Activated T-cell treated with anti-CD3 and anti-CD28 coated beads, Interleukin-2, amount 50 U/mL, for 48 hours (primary cell): ENCODE measurements around the gene SEMA4B.
A peak's percentile ranks its signal among the peaks of the same experiment; 100 is the strongest.
"Not testable (repeated sequence)": the region's sequence is repeated elsewhere in the genome, so short reads cannot be mapped to it uniquely, and the experiment has no call there.

Experiments
- DNase-seq, 2 experiments: peaks; one replicate each; pipeline ENCODE4 v3.0.0-alpha.2; 2020

SEMA4B gene, protein sequence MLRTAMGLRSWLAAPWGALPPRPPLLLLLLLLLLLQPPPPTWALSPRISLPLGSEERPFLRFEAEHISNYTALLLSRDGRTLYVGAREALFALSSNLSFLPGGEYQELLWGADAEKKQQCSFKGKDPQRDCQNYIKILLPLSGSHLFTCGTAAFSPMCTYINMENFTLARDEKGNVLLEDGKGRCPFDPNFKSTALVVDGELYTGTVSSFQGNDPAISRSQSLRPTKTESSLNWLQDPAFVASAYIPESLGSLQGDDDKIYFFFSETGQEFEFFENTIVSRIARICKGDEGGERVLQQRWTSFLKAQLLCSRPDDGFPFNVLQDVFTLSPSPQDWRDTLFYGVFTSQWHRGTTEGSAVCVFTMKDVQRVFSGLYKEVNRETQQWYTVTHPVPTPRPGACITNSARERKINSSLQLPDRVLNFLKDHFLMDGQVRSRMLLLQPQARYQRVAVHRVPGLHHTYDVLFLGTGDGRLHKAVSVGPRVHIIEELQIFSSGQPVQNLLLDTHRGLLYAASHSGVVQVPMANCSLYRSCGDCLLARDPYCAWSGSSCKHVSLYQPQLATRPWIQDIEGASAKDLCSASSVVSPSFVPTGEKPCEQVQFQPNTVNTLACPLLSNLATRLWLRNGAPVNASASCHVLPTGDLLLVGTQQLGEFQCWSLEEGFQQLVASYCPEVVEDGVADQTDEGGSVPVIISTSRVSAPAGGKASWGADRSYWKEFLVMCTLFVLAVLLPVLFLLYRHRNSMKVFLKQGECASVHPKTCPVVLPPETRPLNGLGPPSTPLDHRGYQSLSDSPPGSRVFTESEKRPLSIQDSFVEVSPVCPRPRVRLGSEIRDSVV

GRCh38 chr15:90201130-90201943, at the start of gene SEMA4B:
Gene SEMA4B (plus strand): TSS chr15:90201330. CDS start chr15:90201579, 249 bp downstream.
- DNase-seq = peak; percentile 79 to 85

DNA sequence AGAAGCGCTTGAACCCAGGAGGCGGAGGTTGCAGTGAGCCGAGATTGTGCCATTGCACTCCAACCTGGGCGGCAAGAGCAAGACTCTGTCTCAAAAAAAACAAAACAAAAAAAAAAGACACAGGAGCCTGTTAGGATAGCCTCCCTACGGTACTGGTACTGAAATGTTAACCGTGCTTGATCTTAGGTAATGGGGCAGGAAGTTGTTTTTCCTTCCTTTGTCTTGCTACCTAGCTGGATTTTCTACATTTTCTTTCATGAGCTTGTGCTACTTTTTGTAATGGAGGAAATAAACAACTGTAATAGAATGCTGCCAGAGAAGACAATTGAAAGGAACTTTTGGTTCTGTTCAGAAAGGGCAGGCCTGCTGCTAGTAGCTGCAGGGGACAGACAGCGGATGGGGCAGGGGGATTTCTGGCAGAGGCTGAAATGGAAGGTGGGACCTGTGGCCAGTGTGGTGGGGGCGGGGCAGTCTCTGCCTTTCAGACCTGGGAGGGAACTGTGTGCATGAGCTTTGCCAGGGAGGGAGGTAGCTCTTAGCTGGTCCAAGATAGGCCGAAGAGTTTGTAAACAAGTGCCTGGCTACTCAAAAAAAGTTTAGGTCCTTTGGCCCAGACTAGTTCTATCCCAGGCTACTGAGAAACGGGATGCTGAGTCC, 49.0 kb upstream of the SEMA4B start:
- no peak for DNase-seq

DNA sequence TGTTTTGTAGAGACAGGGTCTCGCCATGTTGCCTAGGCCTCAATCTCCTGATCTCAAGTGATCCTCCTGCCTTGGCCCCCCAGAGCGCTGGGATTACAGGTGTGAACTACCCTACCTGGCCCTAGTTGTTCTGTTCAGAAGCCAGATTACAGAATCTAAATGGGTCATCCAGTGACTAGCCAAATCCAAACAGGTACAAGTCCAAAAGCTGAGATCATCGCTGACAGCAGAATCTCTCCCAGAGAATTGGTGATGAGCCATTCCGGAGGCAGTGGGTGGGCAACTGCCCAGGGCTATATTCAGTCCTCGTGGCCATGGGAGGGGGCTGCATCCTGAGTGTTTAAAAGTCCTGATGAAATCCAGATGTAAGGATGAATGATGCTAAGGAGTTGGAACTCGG, 47.5 kb upstream of the SEMA4B start:
- no peak for DNase-seq

GRCh38 chr15:90154246-90154645, 46.9 kb upstream of the SEMA4B start:
- DNase-seq = no peak

DNA sequence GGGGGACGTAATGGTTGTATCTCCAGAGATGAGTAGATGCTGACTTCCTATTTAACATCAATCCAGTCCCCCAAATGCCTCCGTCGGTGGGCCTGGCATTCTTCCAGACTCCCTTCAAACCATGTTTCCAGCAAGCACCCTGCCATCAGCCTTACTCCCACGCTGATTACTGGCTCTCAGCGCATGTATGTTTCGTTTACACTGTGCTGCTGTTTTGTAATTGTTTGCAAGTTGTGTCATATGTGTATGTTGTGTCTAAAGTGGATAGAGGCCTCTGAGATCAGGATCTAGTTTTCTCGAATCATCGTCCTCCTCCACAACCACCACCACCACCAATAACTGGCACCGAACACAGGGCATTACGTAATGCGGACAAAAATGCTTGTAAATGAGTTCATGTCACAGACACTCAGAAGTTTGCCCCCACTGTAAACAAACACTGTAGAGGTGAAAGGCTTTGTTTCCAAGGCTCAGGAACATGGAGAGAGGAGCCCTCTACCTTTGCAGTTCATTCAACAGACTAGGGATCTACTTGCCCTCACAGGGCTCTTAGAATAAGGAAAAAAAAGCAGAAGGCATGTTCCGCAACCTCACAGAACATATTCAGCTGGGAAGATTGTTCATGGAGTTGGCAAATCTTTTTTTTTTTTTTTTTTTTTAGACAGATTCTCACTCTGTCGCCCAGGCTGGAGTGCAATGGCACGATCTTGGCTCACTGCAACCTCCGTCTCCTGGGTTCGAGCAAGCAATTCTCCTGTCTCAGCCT, 46.1 kb upstream of the SEMA4B start:
- no peak for DNase-seq

- no peak for DNase-seq
These were observed 41.9 kb upstream of the SEMA4B start for GRCh38 chr15:90159213-90159612.

DNA sequence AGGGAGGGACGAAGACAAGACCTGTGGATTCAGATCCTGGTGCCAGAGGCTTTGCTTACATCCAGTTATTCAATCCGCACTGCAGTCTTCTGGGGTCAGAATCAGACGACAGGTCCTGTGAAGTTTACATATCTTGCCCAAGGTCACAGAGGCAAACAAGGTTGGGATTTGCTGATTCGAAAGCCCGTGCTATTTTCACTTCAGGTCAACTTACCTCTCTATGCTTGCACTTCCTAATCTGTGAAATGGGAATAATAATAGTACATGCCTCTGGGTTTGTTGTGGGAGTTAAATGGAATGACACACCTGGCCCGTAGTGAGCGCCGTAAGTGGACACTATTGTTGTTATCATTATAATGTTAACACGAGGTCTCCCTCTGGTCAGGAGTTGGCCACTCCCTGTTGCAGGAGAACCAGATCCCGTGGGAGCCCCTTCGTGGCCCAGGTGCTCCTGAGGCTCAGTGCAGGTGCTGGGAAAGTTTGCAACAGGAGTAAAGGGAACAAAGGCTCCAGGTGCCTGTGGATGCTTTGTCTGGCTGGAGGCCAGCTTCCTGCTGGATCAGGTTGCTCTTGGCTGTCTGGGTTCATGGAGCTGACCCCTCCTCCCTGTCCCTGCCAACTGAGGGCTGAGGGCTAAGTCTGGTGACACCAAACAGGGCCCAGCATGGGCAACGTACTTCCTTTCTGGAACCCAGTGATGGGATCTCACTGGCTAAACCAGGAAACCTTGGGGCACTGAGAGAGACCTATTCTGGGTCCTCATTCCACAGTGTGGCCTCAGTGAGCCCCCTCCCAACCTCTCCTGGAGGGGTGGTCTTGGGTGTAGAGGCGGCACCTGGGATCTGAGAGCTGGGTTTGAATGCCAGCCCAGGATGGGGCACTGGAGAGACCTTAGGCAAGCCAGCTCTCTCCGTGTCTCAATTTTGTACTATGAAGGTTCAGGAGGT, 40.1 kb upstream of the SEMA4B start:
- DNase-seq = no peak

GRCh38 chr15:90161950-90162361, 39.2 kb upstream of the SEMA4B start:
- DNase-seq = no peak

DNA sequence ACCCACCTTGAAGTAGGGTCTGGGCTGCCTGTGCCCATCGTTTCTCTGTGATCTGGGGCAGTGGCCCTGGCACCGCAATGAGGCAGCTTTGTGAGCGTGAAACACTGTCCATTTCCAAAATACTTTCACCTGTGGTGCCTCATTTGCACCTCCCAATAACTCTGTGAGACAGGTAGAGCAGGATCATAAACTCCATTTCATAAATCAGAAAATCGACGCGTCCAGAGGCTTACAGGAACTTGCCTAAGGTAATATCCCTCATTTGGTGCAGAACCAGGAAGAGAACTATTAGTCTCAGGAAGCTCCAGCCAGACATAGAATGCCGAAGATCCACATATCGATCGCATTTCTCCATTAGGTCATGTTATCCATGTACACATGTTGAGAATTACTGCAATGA, 38.2 kb upstream of the SEMA4B start:
- DNase-seq = no peak

DNA sequence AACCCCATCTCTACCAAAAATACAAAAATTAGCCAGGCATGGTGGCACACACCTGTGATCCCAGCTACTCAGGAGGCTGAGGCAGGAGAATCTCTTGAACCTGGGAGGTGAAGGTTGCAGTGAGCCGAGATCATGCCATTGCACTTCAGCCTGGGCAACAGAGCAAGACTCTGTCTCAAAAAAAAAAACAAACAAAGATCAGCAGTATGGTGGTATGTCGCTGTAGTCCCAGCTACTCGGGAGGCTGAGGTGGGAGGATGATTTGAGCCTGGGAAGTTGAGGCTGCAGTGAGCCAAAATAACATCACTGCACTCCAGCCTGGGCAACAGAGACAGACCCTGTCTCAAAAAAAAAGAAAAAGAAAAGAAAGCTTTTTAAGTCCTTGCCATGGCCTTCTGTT, 36.9 kb upstream of the SEMA4B start:
- not testable (repeated sequence) for DNase-seq

DNA sequence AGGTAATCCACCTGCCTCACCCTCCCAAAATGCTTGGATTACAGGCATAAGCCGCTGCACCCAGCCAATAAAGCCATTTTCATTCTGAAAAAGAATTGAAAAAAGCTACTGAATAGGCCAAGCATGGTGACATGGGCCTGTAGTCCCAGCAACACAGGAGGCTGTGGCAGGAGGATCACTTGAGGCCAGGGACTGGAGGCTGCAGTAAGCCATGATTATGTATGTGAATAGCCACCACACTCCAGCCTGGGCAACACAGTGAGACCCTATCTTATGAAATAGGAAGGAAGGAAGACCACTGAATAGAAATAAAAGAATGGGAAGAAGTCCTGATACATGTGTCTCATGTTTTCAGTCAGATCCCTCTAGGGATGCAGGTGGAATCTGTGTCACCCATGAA, 36.0 kb upstream of the SEMA4B start:
- no peak for DNase-seq

- DNase-seq = peak; percentile 72 to 80
These were observed 35.3 kb upstream of the SEMA4B start for GRCh38 chr15:90165659-90166489.

- DNase-seq = no peak
These were observed 34.0 kb upstream of the SEMA4B start for GRCh38 chr15:90167121-90167520.

DNA sequence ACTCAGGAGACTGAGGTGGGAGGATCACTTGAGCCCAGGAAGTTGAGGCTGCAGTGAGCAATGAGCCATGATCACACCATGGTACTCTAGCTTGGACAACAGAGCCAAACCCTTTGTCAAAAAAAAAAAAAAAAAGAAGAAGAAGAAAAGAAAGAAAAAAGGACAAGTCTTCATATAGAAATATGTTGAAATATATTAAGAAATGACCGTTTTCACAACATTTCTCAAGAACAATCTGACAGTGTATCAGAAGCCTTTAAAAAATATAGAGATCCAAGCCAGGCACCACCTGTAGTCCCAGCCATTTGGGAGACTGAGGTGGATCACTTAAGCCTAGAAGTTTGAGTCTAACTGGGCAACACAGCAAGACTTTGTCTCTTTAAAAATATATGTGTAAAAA, 29.5 kb upstream of the SEMA4B start:
- no peak for DNase-seq

GRCh38 chr15:90173372-90173771, 27.8 kb upstream of the SEMA4B start:
- DNase-seq = no peak

DNA sequence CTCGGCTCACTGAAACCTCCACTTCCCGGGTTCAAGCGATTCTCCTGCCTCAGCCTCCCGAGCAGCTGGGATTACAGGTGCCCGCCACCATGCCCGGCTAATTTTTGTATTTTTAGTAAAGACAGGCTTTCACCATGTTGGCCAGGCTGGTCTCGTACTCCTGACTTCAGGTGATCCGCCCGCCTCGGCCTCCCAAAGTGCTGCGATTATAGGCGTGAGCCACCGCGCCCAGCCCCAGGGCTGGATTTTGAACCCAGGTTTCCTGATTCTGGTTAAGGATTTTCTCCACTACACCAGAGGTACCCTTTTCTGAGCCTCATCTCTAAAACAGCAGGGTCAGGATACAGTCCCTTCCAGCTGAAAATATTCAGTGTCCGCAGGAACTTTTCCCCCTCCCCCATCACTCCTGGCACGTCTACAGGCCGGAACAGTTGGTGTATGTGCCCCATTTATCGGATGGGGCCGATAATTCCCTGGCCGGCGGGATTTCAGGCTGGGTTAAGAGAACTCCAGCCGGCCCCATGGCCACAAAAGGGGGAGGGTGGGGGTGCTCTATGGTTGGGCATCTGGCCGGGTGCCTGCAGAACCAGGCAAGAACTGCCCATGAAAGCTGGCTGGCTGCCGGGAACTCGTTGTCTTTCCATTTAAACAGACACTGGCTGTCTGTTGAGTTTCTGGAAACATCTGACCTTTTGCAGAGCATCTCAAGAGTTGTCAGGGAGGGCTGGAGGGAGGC, 26.8 kb upstream of the SEMA4B start:
- no peak for DNase-seq

DNA sequence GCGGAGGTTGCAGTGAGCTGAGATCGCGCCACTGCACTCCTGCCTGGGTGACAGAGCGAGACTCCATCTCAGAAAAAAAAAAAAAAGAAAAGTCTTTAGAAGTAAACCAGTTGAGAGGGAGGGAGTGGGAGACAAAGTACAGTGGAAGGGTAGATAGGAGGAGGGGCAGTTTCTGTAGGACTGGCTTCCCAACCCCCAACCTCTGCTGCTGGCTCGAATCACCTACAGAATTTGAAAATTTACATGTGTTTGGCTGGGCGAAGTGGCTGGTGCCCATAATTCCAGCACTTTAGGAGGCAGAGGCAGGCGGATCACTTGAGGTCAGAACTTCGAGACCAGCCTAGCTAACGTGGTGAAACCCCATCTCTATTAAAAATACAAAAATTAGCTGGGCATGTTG, 24.1 kb upstream of the SEMA4B start:
- no peak for DNase-seq

DNA sequence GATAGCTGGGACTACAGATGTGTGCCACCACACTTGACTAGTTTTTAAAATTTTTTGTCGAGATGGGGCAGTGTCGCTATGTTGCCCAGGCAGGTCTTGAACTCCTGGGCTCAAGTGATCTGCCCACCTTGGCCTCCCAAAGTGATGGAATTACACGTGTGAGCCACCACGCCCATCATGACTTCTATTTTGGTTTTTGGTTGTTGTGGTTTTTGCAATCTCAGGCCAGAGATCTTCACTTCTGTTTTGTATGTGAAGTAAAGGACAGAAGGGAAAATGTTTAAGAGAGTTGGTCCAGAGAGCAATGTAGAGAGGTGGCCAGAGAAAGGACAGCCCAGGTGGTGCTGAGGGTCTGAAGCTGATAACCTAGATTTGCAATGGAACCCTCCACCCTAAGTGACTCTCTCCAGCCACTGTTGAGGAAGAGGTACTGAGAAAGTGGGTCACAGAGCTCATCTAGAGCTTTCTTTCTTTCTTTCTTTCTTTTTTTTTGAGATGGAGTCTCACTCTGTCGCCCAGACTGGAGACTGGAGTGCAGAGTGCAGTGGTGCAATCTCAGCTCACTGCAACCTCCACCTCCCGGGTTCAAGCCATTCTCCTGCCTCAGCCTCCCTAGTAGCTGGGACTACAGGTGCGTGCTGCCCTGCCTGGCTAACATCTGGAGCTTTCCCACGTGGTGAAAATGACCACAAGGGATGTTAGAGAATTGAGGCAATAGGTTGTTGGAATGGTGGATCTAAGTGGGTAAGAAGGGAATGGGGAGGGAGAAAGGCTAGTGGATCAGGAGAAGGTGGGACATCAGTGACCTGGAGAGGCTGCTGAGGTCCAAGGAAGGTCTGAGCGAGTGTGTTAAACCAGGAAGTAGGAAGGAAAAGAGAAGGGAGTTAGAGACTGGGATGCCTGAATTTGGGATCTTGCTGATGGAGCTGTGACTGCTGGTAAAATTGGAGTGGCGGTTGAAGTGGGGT, 22.4 kb upstream of the SEMA4B start:
- DNase-seq = no peak
